ENCODE data around the gene GPC5.
A peak's percentile ranks its signal among the peaks of the same experiment; 100 is the strongest.
"Not testable (repeated sequence)": the region's sequence is repeated elsewhere in the genome, so short reads cannot be mapped to it uniquely, and the experiment has no call there.

Gene GPC5

GRCh38 chr13:91398413-91399188 lies at the start of gene GPC5:
GPC5 (plus strand) TSS chr13:91398621.
- DNase-seq: peak; percentile 85 to 87

GRCh38 chr13:91348906-91349435 lies 49.5 kb upstream of the GPC5 start:
- peak; percentile 87 to 91 for DNase-seq

GRCh38 chr13:91349992-91350911 lies 48.2 kb upstream of the GPC5 start:
- no peak for DNase-seq

- no peak for DNase-seq
Observed at GRCh38 chr13:91351123-91351522, 47.3 kb upstream of the GPC5 start.

- no peak for DNase-seq
Observed at GRCh38 chr13:91351980-91352379, 46.4 kb upstream of the GPC5 start.

- not testable (repeated sequence) for DNase-seq
Observed at GRCh38 chr13:91352891-91353290, 45.5 kb upstream of the GPC5 start.

GRCh38 chr13:91353494-91353893 lies 44.9 kb upstream of the GPC5 start:
- DNase-seq: no peak

- no peak for DNase-seq
Observed at GRCh38 chr13:91355099-91355825, 43.2 kb upstream of the GPC5 start.

- no peak for DNase-seq
Observed at GRCh38 chr13:91355826-91356710, 42.4 kb upstream of the GPC5 start.

- DNase-seq: no peak
Observed at GRCh38 chr13:91356919-91357612, 41.4 kb upstream of the GPC5 start.

- no peak for DNase-seq
Observed at GRCh38 chr13:91357613-91358386, 40.6 kb upstream of the GPC5 start.

GRCh38 chr13:91358387-91358782 lies 40.0 kb upstream of the GPC5 start:
- no peak for DNase-seq

GRCh38 chr13:91359111-91359510 lies 39.3 kb upstream of the GPC5 start:
- DNase-seq: no peak

- DNase-seq: no peak
Observed at GRCh38 chr13:91359631-91360030, 38.8 kb upstream of the GPC5 start.

- DNase-seq: no peak
Observed at GRCh38 chr13:91360246-91360751, 38.1 kb upstream of the GPC5 start.

GRCh38 chr13:91361755-91362271 lies 36.6 kb upstream of the GPC5 start:
- no peak for DNase-seq

- no peak for DNase-seq
Observed at GRCh38 chr13:91362908-91363307, 35.5 kb upstream of the GPC5 start.

- no peak for DNase-seq
Observed at GRCh38 chr13:91368101-91368500, 30.3 kb upstream of the GPC5 start.

GRCh38 chr13:91368676-91369440 lies 29.6 kb upstream of the GPC5 start:
- no peak for DNase-seq

Measured in CD4-positive, alpha-beta T cell treated with Interleukin-1 beta for 1 hour (primary cell).